ENCODE measurements around the gene ACOX1.

GRCh38 chr17:76008208-76008607 is 29.2 kb upstream of the ACOX1 start:
- TF ChIP-seq, protein P1, sequence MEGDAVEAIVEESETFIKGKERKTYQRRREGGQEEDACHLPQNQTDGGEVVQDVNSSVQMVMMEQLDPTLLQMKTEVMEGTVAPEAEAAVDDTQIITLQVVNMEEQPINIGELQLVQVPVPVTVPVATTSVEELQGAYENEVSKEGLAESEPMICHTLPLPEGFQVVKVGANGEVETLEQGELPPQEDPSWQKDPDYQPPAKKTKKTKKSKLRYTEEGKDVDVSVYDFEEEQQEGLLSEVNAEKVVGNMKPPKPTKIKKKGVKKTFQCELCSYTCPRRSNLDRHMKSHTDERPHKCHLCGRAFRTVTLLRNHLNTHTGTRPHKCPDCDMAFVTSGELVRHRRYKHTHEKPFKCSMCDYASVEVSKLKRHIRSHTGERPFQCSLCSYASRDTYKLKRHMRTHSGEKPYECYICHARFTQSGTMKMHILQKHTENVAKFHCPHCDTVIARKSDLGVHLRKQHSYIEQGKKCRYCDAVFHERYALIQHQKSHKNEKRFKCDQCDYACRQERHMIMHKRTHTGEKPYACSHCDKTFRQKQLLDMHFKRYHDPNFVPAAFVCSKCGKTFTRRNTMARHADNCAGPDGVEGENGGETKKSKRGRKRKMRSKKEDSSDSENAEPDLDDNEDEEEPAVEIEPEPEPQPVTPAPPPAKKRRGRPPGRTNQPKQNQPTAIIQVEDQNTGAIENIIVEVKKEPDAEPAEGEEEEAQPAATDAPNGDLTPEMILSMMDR (IDR thresholded peaks at IDR 0.05): no peak
- TF ChIP-seq EP300 (IDR thresholded peaks at IDR 0.05): no peak
- no peak for TF ChIP-seq POLR2A (IDR thresholded peaks at IDR 0.05)
